Measurements from ENCODE around the gene CDCA7L. TPM values are rescaled to one million over a fixed set of nuclear protein-coding genes. Genes with fewer than 3 reads are reported as not detected.

Gene CDCA7L
- polyA plus RNA-seq, 1 of the 3 experiments (the other 2 are of a cell fraction) = 18.4 TPM

DNA sequence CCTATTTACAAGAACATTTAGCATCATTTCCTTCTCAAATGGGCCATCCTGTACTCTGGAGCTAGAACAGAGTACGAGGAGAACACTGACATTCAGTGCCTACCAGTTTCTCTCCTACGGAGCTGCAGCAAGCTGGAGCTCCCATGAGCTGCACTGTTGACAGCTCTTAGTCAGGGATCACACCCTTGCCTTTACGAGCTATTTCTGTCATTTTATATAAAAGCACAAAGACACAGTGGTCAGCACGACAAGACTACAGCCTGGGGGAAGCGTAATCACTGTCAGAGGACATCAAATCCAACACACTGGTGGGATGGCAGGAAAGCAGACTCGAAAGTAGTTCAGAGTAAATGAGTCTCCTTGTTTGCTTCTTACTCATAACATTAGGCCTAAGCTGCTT is 2.7 kb downstream of the CDCA7L start:
- peaks cover 5% of the 10 kb centered on the region for H3K27me3 ChIP-seq (ENCODE audit: insufficient read depth)
- 91% methylated on average over 6 of the region's 6 CpGs for WGBS (ENCODE audit: low lambda C conversion rate)
- no peak for DNase-seq
- H3K27ac ChIP-seq (ENCODE audit: low read depth in 2 of 2, low read length in 1 of 2) = no peak overlapping the region
- no peak overlapping the region for H3K9ac ChIP-seq
- H3K36me3 ChIP-seq (replicated peaks in 1 of 2; ENCODE audit: control insufficient read depth in 1 of 2, insufficient read depth in 2 of 2, low read length in 1 of 2) = no peaks in the 10 kb centered on the region
- ChIA-PET CTCF (interaction anchor here (1.1 to 1.2 kb wide), 2 partner anchors 58 to 60 kb away, joined by 3 to 4 read pairs; no protein-coding TSS in a partner anchor), POLR2A (no interaction called here)
- H4K20me1 ChIP-seq (ENCODE audit: insufficient read depth) = no peaks in the 10 kb centered on the region
- no peak overlapping the region for H3K4me3 ChIP-seq (ENCODE audit: low read depth in 2 of 2, low read length in 1 of 2)
- peaks cover 0 to 8% of the 10 kb centered on the region in 2 experiments; a peak in 1 of 4 replicates for H3K4me1 ChIP-seq (ENCODE audit: control insufficient read depth in 1 of 2, insufficient read depth in 2 of 2, low read depth in 1 of 2, low read length in 1 of 2)
- H3K4me2 ChIP-seq = no peak overlapping the region
- TF ChIP-seq GATA2 (CRISPR knock-in tag; IDR thresholded peaks at IDR 0.05) = no peak
- no peak for TF ChIP-seq NRF1 (IDR thresholded peaks at IDR 0.05; ENCODE audit: low read depth, low read length)
- TF ChIP-seq RXRA (IDR thresholded peaks at IDR 0.05; ENCODE audit: borderline replicate concordance, low read depth) = no peak
- no peak for TF ChIP-seq FOSL2 (IDR thresholded peaks at IDR 0.05; ENCODE audit: borderline replicate concordance, low read depth)
- TF ChIP-seq YY1 (IDR thresholded peaks at IDR 0.05; ENCODE audit: low read depth) = no peak
- TF ChIP-seq, protein P1, sequence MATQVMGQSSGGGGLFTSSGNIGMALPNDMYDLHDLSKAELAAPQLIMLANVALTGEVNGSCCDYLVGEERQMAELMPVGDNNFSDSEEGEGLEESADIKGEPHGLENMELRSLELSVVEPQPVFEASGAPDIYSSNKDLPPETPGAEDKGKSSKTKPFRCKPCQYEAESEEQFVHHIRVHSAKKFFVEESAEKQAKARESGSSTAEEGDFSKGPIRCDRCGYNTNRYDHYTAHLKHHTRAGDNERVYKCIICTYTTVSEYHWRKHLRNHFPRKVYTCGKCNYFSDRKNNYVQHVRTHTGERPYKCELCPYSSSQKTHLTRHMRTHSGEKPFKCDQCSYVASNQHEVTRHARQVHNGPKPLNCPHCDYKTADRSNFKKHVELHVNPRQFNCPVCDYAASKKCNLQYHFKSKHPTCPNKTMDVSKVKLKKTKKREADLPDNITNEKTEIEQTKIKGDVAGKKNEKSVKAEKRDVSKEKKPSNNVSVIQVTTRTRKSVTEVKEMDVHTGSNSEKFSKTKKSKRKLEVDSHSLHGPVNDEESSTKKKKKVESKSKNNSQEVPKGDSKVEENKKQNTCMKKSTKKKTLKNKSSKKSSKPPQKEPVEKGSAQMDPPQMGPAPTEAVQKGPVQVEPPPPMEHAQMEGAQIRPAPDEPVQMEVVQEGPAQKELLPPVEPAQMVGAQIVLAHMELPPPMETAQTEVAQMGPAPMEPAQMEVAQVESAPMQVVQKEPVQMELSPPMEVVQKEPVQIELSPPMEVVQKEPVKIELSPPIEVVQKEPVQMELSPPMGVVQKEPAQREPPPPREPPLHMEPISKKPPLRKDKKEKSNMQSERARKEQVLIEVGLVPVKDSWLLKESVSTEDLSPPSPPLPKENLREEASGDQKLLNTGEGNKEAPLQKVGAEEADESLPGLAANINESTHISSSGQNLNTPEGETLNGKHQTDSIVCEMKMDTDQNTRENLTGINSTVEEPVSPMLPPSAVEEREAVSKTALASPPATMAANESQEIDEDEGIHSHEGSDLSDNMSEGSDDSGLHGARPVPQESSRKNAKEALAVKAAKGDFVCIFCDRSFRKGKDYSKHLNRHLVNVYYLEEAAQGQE (IDR thresholded peaks at IDR 0.05; ENCODE audit: low read depth, low read length) = no peak
- TF ChIP-seq NFIC (IDR thresholded peaks at IDR 0.05; ENCODE audit: borderline replicate concordance) = no peak
- TF ChIP-seq MXI1 (IDR thresholded peaks at IDR 0.05; ENCODE audit: low read depth, low read length) = no peak
- TF ChIP-seq CHD2 (IDR thresholded peaks at IDR 0.05; ENCODE audit: low read length, partially characterized antibody) = no peak
- TF ChIP-seq RFX5 (IDR thresholded peaks at IDR 0.05; ENCODE audit: low read length) = no peak
- TF ChIP-seq, protein P2, sequence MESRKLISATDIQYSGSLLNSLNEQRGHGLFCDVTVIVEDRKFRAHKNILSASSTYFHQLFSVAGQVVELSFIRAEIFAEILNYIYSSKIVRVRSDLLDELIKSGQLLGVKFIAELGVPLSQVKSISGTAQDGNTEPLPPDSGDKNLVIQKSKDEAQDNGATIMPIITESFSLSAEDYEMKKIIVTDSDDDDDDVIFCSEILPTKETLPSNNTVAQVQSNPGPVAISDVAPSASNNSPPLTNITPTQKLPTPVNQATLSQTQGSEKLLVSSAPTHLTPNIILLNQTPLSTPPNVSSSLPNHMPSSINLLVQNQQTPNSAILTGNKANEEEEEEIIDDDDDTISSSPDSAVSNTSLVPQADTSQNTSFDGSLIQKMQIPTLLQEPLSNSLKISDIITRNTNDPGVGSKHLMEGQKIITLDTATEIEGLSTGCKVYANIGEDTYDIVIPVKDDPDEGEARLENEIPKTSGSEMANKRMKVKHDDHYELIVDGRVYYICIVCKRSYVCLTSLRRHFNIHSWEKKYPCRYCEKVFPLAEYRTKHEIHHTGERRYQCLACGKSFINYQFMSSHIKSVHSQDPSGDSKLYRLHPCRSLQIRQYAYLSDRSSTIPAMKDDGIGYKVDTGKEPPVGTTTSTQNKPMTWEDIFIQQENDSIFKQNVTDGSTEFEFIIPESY (IDR thresholded peaks at IDR 0.05; ENCODE audit: borderline replicate concordance, low read depth) = no peak
- no peak for TF ChIP-seq SIN3A (IDR thresholded peaks at IDR 0.05; ENCODE audit: borderline replicate concordance, low read depth, low read length)
- TF ChIP-seq, protein P3, sequence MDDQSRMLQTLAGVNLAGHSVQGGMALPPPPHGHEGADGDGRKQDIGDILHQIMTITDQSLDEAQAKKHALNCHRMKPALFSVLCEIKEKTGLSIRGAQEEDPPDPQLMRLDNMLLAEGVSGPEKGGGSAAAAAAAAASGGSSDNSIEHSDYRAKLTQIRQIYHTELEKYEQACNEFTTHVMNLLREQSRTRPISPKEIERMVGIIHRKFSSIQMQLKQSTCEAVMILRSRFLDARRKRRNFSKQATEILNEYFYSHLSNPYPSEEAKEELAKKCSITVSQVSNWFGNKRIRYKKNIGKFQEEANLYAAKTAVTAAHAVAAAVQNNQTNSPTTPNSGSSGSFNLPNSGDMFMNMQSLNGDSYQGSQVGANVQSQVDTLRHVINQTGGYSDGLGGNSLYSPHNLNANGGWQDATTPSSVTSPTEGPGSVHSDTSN (IDR thresholded peaks at IDR 0.05) = no peak
- no peak for TF ChIP-seq ELF1 (IDR thresholded peaks at IDR 0.05)
- no peak for TF ChIP-seq SMC3 (IDR thresholded peaks at IDR 0.05; ENCODE audit: low read depth, low read length)
- no peak for TF ChIP-seq FOXJ3 (CRISPR knock-in tag; IDR thresholded peaks at IDR 0.05)
- no peak for TF ChIP-seq JUND (IDR thresholded peaks at IDR 0.05)
- TF ChIP-seq, protein P4, sequence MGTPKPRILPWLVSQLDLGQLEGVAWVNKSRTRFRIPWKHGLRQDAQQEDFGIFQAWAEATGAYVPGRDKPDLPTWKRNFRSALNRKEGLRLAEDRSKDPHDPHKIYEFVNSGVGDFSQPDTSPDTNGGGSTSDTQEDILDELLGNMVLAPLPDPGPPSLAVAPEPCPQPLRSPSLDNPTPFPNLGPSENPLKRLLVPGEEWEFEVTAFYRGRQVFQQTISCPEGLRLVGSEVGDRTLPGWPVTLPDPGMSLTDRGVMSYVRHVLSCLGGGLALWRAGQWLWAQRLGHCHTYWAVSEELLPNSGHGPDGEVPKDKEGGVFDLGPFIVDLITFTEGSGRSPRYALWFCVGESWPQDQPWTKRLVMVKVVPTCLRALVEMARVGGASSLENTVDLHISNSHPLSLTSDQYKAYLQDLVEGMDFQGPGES (IDR thresholded peaks at IDR 0.05; ENCODE audit: low read depth, low read length) = no peak
- TF ChIP-seq EP300 (IDR thresholded peaks at IDR 0.05; ENCODE audit: borderline replicate concordance in 1 of 2, low read depth in 1 of 2, low read length in 1 of 2) = no peak
- H3K9me3 ChIP-seq = no peaks in the 10 kb centered on the region
- H3K9me2 ChIP-seq = no peaks in the 10 kb centered on the region
- H3K79me2 ChIP-seq (ENCODE audit: insufficient read depth) = no peaks in the 10 kb centered on the region
- no peaks in the 10 kb centered on the region for H3F3A ChIP-seq (replicated peaks; ENCODE audit: insufficient read depth)
- no peak overlapping the region for H2AFZ ChIP-seq (ENCODE audit: low read depth)
